Skin epidermis (tissue), 12 donors: ENCODE results near the gene HYI.
"Not testable (repeated sequence)": the region's sequence is repeated elsewhere in the genome, so short reads cannot be mapped to it uniquely, and the experiment has no call there.

ENCODE experiments used
- H3K27ac ChIP-seq, 21 experiments: fragments of 200-600 bp; sonication (generic) in 11 of 21; one replicate each; pipeline ENCODE4 v1.5.0; 2020; ENCODE audit warnings: mild to moderate bottlenecking in 3 of 21, inconsistent platforms in 2 of 21, moderate library complexity in 2 of 21
- H3K4me3 ChIP-seq, 7 experiments: fragments of 200-600 bp; sonication (generic) in 2 of 7; one replicate each; pipeline ENCODE4 v1.5.0; 2020; ENCODE audit warnings: inconsistent platforms in 2 of 7, mild to moderate bottlenecking in 2 of 7, moderate library complexity in 1 of 7

The HYI gene, protein sequence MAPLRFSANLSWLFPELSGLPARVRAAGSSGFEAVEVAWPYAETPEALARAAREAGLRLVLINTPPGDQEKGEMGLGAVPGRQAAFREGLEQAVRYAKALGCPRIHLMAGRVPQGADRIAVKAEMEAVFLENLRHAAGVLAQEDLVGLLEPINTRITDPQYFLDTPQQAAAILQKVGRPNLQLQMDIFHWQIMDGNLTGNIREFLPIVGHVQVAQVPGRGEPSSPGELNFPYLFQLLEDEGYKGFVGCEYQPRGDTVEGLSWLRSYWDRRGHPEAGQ

DNA sequence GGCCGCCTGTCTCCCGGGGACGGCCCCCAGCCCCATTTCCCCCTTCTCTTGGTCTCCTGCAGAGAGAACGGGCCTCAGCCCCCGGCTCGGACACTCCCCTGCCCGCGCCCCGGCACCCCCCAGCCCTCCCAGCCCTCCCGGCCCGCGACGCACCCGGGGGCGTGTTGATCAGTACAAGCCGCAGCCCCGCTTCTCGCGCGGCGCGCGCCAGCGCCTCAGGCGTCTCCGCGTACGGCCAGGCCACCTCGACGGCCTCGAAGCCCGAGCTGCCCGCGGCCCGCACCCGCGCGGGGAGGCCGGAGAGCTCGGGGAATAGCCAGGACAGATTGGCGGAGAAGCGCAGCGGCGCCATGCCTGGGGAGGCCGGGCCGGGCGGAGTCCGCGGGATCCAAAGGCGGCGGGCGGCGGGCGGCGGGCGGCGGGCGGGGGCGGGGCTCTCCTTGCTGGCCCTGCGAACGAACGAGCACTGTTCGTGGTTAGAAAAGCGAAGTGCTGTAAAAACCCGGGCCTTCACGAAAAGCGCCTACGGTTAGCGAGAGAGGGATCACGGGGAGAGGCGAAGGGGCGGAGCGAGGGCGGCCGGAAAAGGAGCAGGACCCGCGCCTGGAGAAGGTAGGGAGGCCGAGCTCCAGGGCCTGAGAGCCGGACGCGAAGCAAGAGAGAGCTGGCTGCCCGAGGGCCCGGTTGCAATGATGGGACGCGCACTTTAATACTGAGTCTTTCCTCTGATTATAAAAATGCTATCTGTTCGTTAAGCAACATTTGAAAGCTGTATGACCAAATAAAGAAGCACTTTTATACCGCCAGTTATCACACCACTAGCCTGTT, at the start of gene HYI:
Gene HYI (minus strand): TSS at position 490 of the 828 bp plus-strand sequence. CDS start 138 bp downstream, at position 352.
- H3K27ac ChIP-seq: peak within 1 kb of the TSS; percentile 16 to 94 (median 89)
- peak within 1 kb of the TSS; percentile 33 to 66 (median 53) for H3K4me3 ChIP-seq

DNA sequence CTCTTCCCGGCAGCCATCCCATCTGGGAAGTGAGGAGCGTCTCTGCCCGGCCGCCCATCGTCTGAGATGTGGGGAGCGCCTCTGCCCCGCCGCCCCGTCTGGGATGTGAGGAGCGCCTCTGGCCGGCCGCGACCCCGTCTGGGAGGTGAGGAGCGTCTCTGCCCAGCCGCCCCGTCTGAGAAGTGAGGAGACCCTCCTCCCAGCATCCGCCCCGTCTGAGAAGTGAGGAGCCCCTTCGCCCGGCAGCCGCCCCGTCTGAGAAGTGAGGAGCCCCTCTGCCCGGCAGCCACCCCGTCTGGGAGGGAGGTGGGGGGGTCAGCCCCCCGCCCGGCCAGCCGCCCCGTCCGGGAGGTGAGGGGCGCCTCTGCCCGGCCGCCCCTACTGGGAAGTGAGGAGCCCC, 48.1 kb upstream of the HYI start:
- not testable (repeated sequence) for H3K27ac ChIP-seq, H3K4me3 ChIP-seq

DNA sequence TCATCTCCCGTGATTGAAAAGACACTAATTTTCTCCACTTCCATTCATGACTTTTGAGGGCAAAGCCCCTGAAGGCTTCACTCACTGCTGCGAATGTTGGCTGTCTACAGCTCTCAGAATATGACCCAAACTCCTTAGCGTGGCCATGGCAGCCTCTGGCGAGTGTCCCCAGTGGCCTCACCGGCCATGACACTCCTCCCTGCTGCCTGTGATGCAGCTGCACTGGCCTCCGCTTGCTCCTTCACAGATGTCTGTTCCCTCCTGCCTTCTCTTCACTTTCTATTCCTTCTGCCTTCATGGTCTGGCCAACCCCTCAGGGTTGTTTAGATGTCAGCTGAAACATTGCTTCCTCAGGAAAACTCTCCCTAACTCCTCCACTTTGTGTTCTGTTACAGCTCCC, 46.2 kb upstream of the HYI start:
- Histone ChIP-seq H3K4me3 (no peak overlapping the region), H3K27ac (no peak overlapping the region)

DNA sequence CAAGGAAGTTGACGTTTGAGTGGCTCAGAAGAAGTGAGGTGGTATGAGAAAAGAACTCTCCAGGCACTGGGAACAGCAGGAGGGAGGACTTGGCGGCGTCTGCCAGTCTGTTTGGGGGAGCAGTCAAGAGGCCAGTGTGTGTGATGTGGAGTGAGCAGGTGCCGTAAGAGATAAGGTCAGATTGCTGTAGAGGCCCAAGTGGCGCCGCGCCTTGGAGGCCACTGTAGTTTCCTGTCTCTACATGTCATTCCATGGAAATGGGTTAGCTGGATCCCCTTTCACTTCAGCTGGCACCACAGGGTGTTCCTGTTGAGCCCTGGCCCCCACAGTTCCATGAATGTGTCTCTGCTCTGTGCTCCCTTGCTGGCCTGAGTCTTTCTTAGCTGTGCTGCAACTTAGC, 41.5 kb upstream of the HYI start:
- Histone ChIP-seq H3K27ac (no peak overlapping the region), H3K4me3 (no peak overlapping the region)

DNA sequence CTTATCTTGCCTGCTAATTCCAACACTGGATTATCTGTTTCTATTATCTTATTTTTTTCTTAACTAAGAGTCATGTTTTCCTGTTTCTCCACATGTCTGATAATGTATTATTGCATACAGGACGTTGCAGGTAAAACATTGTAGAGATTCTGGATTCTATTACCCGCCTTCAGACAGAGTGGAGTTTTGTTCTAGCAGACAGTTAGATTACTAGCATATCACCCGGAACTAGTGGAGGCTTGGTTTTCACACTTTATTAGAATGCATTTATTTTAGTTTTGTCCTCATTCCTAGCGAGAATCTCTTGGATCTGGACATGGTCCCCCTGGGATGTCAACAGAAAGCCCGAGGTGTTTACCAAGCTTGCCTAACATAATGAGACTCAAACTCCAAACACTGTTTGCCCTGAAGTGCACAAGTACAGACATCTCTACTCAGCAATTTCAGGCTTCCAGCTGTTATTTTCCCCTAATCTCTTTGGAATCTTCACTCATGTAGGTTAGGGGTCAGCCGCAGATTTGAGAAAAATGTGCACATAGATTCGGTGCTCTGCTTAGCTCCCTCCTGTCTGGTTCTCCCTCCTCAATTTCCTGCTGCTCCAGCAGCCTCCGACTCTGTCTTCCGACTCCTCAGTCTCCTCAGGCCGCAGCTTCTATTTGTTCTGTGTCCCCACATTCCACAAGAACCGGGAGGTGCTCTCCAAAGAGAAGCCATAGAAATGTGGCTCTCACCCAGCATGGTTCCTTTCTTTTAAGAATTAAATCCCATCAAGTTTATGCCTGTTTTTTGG, 40.1 kb upstream of the HYI start:
- Histone ChIP-seq H3K4me3 (no peak overlapping the region), H3K27ac (no peak overlapping the region)

DNA sequence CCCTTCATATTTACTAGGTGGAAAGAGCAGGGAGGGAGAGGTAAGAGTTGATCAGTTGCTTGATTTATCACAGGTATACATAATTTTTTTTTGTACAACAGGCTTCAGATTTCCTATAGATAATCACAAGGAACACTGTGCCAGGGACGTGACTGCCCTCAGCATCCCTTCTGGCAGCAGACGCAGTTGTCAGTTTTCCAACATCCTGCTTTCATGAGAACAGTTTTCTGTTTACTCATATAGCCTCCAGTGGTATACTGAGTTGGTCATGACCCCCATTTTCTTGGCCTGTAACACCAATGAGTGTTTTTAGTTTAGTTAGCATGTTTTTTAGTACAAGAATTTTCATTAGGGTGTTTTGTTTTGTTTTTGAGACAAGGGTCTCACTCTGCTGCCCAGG, 39.1 kb upstream of the HYI start:
- Histone ChIP-seq H3K4me3 (no peak overlapping the region), H3K27ac (no peak overlapping the region)

DNA sequence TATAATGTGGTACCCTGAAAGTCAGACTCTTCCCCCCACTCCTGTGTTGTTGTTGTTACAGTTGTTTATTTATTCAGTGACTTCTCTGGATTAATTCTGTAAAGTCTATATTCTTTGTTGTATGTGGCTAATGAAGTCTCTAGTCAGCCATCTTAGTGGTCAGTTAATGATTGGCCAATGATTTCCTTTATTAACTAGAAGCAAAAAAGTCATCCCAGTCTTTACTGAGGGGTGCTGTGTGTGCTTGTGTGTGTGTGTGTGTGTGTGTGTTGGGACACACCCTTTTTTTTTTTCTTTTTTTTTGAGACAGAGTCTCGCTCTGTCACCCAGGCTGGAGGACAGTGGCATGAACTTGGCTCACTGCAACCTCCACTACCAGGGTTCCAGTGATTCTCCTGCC, 37.3 kb upstream of the HYI start:
- Histone ChIP-seq H3K27ac (no peak overlapping the region), H3K4me3 (no peak overlapping the region)

DNA sequence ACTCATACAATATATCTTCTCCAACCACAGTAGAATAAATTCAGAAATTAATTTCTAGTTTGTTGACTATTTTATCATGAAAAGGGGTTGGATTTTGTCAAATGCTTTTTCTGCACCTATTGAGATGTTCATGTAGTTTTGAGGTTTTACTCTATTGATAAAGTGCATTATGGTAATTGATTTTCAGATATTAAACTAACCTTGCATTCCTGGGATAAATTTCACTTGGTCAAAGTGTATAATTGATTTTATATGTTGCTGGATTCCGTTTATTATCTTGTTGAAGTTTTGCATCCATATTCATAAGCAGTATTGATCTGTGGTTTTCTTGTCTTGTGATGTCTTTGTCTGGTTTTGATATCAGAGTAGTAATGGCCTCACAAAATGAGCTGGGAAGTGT, 34.4 kb upstream of the HYI start:
- no peak overlapping the region for H3K4me3 ChIP-seq
- H3K27ac ChIP-seq: no peak overlapping the region

DNA sequence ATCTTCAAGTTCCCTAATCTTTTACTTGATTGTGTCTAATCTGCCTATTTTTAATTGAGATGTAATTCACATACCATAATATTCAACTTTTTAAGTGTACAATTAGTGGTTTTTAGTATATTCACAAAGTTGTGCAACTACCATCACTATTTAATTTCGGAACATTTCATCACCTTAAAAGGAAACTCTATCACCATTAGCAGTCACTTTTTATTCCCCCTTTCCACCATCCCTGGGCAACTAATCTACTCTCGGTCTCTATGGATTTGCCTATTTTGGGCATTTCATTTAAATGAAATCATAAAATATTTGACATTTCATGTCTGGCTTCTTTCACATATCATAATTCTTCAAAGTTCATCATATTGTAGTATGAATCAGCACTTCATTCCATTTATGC, 30.6 kb upstream of the HYI start:
- H3K4me3 ChIP-seq: no peak overlapping the region
- no peak overlapping the region for H3K27ac ChIP-seq

DNA sequence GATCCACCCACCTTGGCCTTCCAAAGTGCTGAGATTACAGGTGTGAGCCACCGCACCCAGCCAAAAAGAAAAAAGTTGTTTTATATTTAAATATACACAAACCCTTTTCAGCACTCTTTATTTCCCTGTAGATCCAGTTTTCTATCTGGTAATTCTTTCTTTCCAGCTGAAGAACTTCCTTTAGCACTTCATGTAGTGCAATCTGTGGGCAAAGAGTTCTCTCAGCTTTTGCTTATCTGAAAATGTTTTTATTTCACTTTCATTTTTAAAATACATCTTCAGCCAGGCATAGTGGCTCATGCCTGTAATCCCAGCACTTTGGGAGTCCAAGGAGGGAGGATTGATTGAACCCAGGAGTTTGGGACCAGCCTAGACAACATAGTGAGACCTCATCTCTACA, 28.5 kb upstream of the HYI start:
- Histone ChIP-seq H3K27ac (no peak overlapping the region), H3K4me3 (no peak overlapping the region)

DNA sequence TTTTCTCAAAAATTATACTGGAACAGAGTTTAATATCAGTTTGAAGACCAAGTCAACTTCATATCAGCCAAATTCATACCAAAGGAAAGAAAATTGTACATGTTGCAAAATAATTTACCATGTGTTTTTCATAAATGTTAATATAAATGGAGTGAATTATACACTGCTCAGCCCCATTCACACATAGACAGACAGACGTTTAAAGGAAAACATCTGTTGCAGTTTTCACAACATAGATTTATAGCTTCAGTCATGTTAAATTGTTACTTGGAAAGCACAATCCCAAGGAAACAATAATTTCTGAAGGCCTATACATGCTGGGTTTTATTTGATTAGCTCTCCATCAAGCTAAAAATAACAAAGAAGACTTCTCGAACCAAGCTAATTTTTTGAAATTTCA, 27.8 kb upstream of the HYI start:
- H3K4me3 ChIP-seq: no peak overlapping the region
- no peak overlapping the region for H3K27ac ChIP-seq

DNA sequence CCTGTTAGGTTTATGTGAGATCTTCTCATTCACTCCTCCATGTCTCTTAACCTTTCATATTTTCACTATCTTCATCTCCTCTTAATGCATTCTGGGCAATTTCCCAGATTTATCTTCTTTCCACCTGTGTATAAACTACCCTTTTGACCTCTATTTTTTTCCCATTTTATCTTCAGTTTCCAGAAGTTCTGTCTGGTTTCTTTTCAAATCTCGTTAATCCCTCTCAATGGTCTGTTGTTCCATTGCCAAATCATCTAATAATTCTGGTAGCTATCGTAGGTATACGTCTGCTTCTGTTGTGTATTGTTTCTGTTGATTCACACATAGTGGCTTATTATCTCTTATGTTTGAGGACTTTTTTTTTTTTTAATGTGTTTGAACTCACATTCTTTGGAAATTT, 25.7 kb upstream of the HYI start:
- Histone ChIP-seq H3K27ac (no peak overlapping the region), H3K4me3 (no peak overlapping the region)

DNA sequence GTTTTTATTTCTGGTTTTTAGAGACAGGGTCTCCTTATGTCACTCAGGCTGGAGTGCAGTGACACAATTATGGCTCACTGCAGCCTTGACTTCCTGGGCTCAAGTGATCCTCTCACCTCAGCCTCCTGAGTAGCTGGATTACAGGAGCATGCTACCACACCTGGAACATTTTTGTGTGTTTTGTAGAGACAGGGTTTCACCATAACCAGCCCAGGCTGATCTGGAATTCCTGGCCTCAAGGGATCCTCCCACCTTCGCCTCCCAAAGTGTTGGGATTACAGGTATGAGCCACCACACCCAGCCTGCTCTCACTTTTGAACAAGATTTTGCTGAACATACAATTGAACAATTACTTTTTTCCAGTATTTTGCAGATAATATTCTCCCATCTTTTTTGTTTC, 24.0 kb upstream of the HYI start:
- Histone ChIP-seq H3K4me3 (no peak overlapping the region), H3K27ac (no peak overlapping the region)

DNA sequence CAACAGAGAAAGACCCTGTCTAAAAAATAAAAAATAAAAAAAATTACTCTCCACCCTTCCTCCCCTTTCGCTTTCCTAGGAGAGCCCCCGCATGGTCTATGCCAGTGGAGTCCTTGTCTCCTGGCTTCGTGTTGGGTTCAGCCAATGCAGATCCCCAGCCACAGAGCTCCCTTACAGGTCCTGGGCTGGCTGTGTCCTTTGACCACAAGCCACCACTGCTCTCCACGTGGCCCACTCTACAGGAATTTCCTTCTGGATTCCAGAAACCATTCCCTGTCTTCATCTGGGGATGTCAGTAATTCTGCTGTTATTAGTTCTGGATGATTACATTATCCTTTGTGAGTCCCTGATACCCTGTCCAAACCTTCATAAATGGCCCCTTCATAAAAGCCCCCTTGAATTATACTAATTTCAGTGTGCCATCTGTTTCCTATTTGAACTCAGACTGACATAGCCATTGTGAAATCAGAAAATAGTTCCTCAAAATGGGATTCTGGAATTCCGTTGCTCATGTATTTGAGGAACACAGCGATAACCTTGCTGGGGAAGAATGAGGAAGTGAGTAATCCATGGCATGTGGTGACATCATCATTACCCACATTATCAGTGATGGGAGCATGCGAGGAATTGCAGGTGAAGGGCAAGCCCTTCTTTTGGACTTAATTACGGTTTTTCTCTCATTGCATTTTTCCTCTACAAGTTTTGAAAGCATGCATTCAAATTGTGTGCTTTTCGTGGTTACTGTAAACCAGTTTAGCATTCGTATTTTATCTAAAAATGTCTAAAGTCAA, 22.1 kb upstream of the HYI start:
- not testable (repeated sequence) for H3K4me3 ChIP-seq, H3K27ac ChIP-seq

DNA sequence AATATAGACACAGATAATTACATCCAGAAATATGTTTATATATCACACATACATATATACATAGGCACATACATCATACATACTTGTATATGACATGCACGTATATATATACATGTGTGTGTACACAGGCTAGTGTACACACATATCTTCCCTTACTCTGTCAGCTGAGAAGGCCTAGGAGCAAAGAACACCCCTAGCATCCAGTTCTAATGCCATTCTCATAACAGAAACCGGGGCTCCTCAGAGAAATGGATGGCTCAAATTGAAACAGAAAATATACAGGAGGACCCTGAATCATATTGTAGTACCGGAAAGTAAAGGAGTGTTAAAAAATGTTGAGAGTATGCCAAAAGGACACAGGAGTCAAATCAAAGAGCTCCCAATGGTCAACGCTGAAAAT, 19.7 kb upstream of the HYI start:
- Histone ChIP-seq H3K27ac (no peak overlapping the region), H3K4me3 (no peak overlapping the region)

DNA sequence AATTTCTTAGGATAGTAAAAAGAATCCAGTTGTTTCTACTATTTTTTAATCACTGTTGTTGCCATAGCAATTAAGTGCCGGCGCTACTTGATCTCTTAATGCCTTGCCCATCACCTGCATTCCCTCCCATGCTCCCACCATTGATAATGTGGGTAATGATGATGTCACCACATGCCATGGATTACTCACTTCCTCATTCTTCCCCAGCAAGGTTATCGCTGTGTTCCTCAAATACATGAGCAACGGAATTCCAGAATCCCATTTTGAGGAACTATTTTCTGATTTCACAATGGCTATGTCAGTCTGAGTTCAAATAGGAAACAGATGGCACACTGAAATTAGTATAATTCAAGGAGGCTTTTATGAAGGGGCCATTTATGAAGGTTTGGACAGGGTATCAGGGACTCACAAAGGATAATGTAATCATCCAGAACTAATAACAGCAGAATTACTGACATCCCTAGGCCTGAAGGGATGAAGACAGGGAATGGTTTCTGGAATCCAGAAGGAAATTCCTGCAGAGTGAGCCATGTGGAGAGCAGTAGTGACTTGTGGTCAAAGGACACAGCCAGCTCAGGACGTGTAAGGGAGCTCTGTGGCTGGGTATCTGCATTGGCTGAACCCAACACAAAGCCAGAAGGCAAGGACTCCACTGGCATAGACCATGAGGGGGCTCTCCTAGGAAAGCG, 18.9 kb upstream of the HYI start:
- peak overlapping the region in 8 of 21 experiments; percentile 0 to 61 (median 38) for H3K27ac ChIP-seq
- not testable (repeated sequence) for H3K4me3 ChIP-seq

DNA sequence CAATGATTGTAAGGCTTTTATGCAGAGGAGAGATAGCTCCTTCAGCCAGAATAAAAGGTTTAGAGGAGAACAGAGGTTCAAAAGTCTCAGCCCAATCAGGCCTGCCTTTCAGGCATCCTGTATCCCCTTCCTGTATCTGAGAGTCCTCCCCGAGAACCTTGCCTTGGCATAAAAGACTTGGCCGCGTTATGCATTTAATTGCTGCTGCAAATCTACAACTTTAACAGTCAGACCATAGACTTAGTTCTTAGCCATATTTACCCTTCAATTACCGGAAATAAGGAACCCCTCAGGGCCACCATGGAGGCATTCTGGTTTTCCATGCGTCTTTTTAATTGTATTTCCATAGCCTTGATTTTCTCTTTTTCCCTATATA, 18.3 kb upstream of the HYI start:
- H3K4me3 ChIP-seq: no peak overlapping the region
- H3K27ac ChIP-seq: peak overlapping the region in 3 of 21 experiments; percentile 0 to 50 (median 14)

DNA sequence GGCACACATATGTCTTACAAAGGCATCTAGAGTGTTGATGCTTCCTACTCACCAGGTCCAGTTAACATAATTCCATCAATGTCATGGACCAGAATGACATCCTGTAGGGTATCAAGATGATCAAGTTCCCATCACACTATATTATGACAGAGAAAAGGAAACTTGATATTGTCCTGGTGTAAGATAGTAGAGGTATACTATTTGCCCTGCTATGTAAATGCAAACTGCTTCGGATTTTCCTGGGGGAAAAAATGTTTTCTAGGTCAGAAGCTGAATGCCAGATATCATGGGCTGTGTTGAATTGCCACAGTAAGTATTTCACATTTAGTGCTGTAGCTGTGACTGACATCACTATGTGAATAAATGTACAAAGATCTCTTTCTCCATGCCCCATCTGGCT, 16.2 kb upstream of the HYI start:
- H3K27ac ChIP-seq: no peak overlapping the region
- no peak overlapping the region for H3K4me3 ChIP-seq

DNA sequence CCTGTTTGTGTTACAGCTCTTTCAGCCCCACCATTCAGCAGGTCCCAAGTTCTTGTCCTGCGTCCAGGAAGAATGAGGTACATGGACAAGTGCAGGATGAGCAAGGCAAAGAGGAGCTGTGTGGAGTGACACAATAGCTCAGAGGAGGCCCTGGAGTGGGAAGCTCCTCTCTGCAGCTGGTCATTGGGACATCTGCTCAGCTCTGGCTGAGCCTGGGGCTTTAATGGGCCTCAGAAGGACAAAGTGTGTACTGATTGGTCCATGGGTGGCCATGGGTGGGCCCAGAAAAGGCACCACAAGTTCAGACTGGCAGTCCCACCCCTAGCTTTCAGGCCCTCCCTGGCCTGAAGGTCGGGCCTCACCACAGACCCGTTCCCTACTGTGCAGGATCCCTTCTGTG, 14.7 kb upstream of the HYI start:
- Histone ChIP-seq H3K27ac (no peak overlapping the region), H3K4me3 (no peak overlapping the region)
